ENCODE data around the gene RCAN1. TPM values are rescaled to one million over a fixed set of nuclear protein-coding genes. Genes with fewer than 3 reads are reported as not detected.
A peak's percentile ranks its signal among the peaks of the same experiment; 100 is the strongest.

The RCAN1 gene
- polyA plus RNA-seq (2011; rRNA removed) (9.8 and 10.2 TPM in 2 replicates), polyA plus RNA-seq (2017; fragmentation: RNase III; extraction: RNeasy Plus Mini Kit Qiagen cat#74134 plus additional on column Dnase treatment) (11.8 to 12.8 TPM (median 11.9 TPM) in 3 replicates), polyA minus RNA-seq (2011; rRNA and poly(A)+ RNA removed) (8.8 and 10.1 TPM in 2 replicates)
- 3.4 and 4.4 TPM in 2 replicates for polyA plus RNA-seq (2012; cell fraction: cytosol; rRNA removed)
- 3.5 and 5.2 TPM in 2 replicates for polyA plus RNA-seq (2012; cell fraction: nucleus; rRNA removed)

GRCh38 chr21:34614628-34615486 lies at the start of gene RCAN1:
Gene RCAN1, minus strand, starts transcription at chr21:34615113. Its CDS starts 102 bp downstream, at chr21:34615011.
- Histone ChIP-seq H3K4me3 (peak within 1 kb of the TSS; percentile 93), H3K4me1 (peaks cover 3% of the 10 kb centered on the region; the same call in 1 of the 3 replicates), H3K27ac (peak within 1 kb of the TSS; percentile 75 to 92), H3K4me2 (peak within 1 kb of the TSS; percentile 94), H3K9me3 (no peaks in the 10 kb centered on the region)
- DNase-seq (ENCODE audit: low read depth in 1 of 2, low spot score in 1 of 2) (peak; percentile 79 to 87), ATAC-seq (peak; percentile 97 to 100), FAIRE-seq (no peak)
- ChIA-PET POLR2A (no interaction called here), CTCF (no interaction called here)
- TF ChIP-seq, protein P1, sequence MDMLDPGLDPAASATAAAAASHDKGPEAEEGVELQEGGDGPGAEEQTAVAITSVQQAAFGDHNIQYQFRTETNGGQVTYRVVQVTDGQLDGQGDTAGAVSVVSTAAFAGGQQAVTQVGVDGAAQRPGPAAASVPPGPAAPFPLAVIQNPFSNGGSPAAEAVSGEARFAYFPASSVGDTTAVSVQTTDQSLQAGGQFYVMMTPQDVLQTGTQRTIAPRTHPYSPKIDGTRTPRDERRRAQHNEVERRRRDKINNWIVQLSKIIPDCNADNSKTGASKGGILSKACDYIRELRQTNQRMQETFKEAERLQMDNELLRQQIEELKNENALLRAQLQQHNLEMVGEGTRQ (IDR thresholded peaks at IDR 0.05) = peak; percentile 93
- no peak for TF ChIP-seq RFX5 (IDR thresholded peaks at IDR 0.05)
- TF ChIP-seq HOXB5 (CRISPR knock-in tag; IDR thresholded peaks at IDR 0.05) = no peak
- TF ChIP-seq JUN (IDR thresholded peaks at IDR 0.05) = 0 out of 5 replicates have a peak, but pooled peaks of 1 of the 2 experiments have one; percentile 19
- TF ChIP-seq PHF8 (IDR thresholded peaks at IDR 0.05; ENCODE audit: borderline replicate concordance, low read depth) = no peak
- no peak for TF ChIP-seq FOSL2 (IDR thresholded peaks at IDR 0.05)
- no peak for TF ChIP-seq FOSL2 (CRISPR knock-in tag; IDR thresholded peaks at IDR 0.05)
- no peak for TF ChIP-seq CHD4 (IDR thresholded peaks at IDR 0.05; ENCODE audit: borderline replicate concordance)
- TF ChIP-seq ZSCAN20 (CRISPR knock-in tag; IDR thresholded peaks at IDR 0.05) = no peak
- no peak for TF ChIP-seq CBX2 (IDR thresholded peaks at IDR 0.05; ENCODE audit: borderline replicate concordance, low read depth)
- TF ChIP-seq RAD21 (conservative IDR thresholded peaks at IDR 0.05 in 1 of 2, IDR thresholded peaks at IDR 0.05 in 1 of 2) = no peak
- no peak for TF ChIP-seq HDAC2 (IDR thresholded peaks at IDR 0.05)
- no peak for TF ChIP-seq ZNF302 (CRISPR knock-in tag; IDR thresholded peaks at IDR 0.05)
- no peak for TF ChIP-seq EHMT2 (IDR thresholded peaks at IDR 0.05; ENCODE audit: low read depth)
- WGBS (ENCODE audit: missing lambda C conversion rate) = 0% methylated on average over 8 of the region's 121 CpGs

GRCh38 chr21:34661848-34662247 lies 46.9 kb upstream of the RCAN1 start:
- CTCF ChIA-PET = interaction anchor here (1.4 kb wide), 1 partner anchor 27 kb away, joined by 4 read pairs; no protein-coding TSS in a partner anchor
- Histone ChIP-seq H3K4me2 (no peak overlapping the region), H3K9me3 (peaks cover 7% of the 10 kb centered on the region; the same call in 1 of the 3 replicates), H3K4me3 (no peak overlapping the region), H3K4me1 (no peaks in the 10 kb centered on the region), H3K27ac (no peak overlapping the region)
- FAIRE-seq (no peak), ATAC-seq (no peak), DNase-seq (ENCODE audit: low read depth in 1 of 2, low spot score in 1 of 2) (no peak)
- TF ChIP-seq EP300 (IDR thresholded peaks at IDR 0.05) (no peak), FOXS1 (CRISPR knock-in tag; IDR thresholded peaks at IDR 0.05) (no peak), HMGXB4 (CRISPR knock-in tag; IDR thresholded peaks at IDR 0.05; ENCODE audit: borderline replicate concordance) (no peak), REST (IDR thresholded peaks at IDR 0.05) (no peak), CBX2 (IDR thresholded peaks at IDR 0.05; ENCODE audit: borderline replicate concordance, low read depth) (no peak), SMC3 (IDR thresholded peaks at IDR 0.05) (no peak), FOSL2 (IDR thresholded peaks at IDR 0.05) (no peak), FOSL2 (CRISPR knock-in tag; IDR thresholded peaks at IDR 0.05) (no peak), HOXB13 (CRISPR knock-in tag; IDR thresholded peaks at IDR 0.05; ENCODE audit: low read depth) (no peak), GATA3 (IDR thresholded peaks at IDR 0.05; ENCODE audit: borderline replicate concordance) (no peak), EHF (CRISPR knock-in tag; IDR thresholded peaks at IDR 0.05) (no peak), ZNF302 (CRISPR knock-in tag; IDR thresholded peaks at IDR 0.05) (no peak), JUN (IDR thresholded peaks at IDR 0.05) (no peak), MAX (IDR thresholded peaks at IDR 0.05) (no peak), ZFP36 (IDR thresholded peaks at IDR 0.05; ENCODE audit: borderline replicate concordance, partially characterized antibody) (no peak), CHD4 (IDR thresholded peaks at IDR 0.05; ENCODE audit: borderline replicate concordance) (no peak), BCL3 (IDR thresholded peaks at IDR 0.05) (no peak), ZC3H11A (IDR thresholded peaks at IDR 0.05) (no peak), TFCP2L1 (CRISPR knock-in tag; IDR thresholded peaks at IDR 0.05) (no peak), MYC (IDR thresholded peaks at IDR 0.05; ENCODE audit: borderline replicate concordance, low read length) (no peak)
- POLR2A ChIA-PET = no interaction called here
